RWPE2 (cell line): Measurements from ENCODE around the gene OXSR1.

Experiments used
- ATAC-seq: fragments of 200-7000 bp; cut with Tn5 transposase; 3 replicates; pipeline ENCODE4 v1.9.1; 2021; ENCODE audit warnings: low read depth
- DNase-seq: peaks from one replicate; pipeline ENCODE4 v3.0.0-alpha.2; 2020; ENCODE audit warnings: low spot score
- H3K27ac ChIP-seq: fragments of 450-650 bp; 2 replicates; pipeline ENCODE4 v1.5.1; 2017; ENCODE audit warnings: mild to moderate bottlenecking; ENCODE audit not compliant: poor library complexity, severe bottlenecking
- H3K27me3 ChIP-seq: fragments of 250-450 bp; sonication (Bioruptor Pico); 2 replicates; pipeline ENCODE4 v1.5.1; 2021; ENCODE audit warnings: mild to moderate bottlenecking, moderate library complexity; ENCODE audit not compliant: insufficient read depth, poor library complexity, severe bottlenecking
- H3K36me3 ChIP-seq: fragments of 250-450 bp; sonication (Bioruptor Pico); 2 replicates; pipeline ENCODE4 v1.5.1; 2020; ENCODE audit warnings: low read depth, mild to moderate bottlenecking, moderate library complexity
- H3K4me1 ChIP-seq: fragments of 250-450 bp; sonication (Bioruptor Pico); 2 replicates; pipeline ENCODE4 v1.5.1; 2021; ENCODE audit warnings: mild to moderate bottlenecking, moderate library complexity; ENCODE audit not compliant: insufficient read depth, poor library complexity, severe bottlenecking
- H3K4me3 ChIP-seq: fragments of 250-450 bp; sonication (Bioruptor Pico); 2 replicates; pipeline ENCODE4 v1.5.1; 2021; ENCODE audit warnings: mild to moderate bottlenecking, moderate library complexity; ENCODE audit not compliant: severe bottlenecking
- H3K9me3 ChIP-seq: fragments of 250-450 bp; sonication (Bioruptor Pico); 2 replicates; pipeline ENCODE4 v1.5.1; 2021; ENCODE audit warnings: mild to moderate bottlenecking, moderate library complexity; ENCODE audit not compliant: severe bottlenecking
- CTCF ChIP-seq: fragments of 450-650 bp; IDR thresholded peaks from one replicate; pipeline ENCODE4 v1.5.1; 2017; ENCODE audit warnings: mild to moderate bottlenecking, moderate library complexity; ENCODE audit not compliant: poor library complexity, severe bottlenecking

The OXSR1 gene

DNA sequence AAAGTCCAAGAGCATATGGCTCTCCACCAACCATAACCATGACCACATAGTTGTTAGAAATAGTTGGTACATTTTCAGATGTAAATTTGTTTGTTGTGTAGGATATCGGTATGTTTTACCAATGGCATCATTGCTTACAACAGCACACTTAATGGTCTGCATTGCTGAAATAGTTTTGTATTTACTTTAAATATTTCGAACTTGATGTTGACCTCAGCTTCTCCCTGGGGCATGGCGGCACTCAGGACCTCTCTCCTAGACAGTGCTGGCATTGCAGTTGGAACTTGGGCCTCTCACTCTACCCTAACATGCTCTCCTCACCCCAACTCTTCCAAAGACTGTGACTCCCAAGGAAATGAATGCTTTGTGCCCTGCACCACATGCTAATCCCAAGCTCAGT, 105.3 kb downstream of the OXSR1 start:
- Histone ChIP-seq H3K9me3 (no peaks in the 10 kb centered on the region), H3K4me3 (no peak overlapping the region), H3K27me3 (no peaks in the 10 kb centered on the region), H3K36me3 (no peaks in the 10 kb centered on the region), H3K27ac (no peak overlapping the region), H3K4me1 (no peaks in the 10 kb centered on the region)
- no peak for TF ChIP-seq CTCF
- ATAC-seq (no peak), DNase-seq (no peak)

DNA sequence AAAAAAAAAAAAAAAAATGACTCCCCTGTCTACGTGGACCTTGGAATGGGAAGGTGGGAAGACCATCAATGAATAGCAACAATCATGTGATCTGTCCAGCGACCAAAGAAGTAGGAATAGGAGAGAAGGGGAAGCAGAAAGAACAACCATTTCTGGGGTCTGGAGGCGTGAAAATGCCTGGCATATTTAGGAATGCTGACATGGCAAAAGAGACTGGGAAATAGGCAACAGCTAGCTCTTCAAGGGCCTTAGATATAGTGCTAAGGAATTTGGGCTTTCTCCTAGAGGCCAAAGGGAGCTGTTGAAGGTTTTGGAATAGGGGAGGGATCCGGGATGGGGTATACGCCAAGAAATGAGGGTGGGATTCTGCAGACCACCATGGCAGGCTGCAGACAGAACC, 106.2 kb downstream of the OXSR1 start:
- Histone ChIP-seq H3K4me3 (no peak overlapping the region), H3K4me1 (no peaks in the 10 kb centered on the region), H3K36me3 (no peaks in the 10 kb centered on the region), H3K9me3 (no peaks in the 10 kb centered on the region), H3K27me3 (no peaks in the 10 kb centered on the region), H3K27ac (no peak overlapping the region)
- no peak for TF ChIP-seq CTCF
- DNase-seq (no peak), ATAC-seq (no peak)

GRCh38 chr3:38274864-38275649, 109.7 kb downstream of the OXSR1 start:
- DNase-seq (no peak), ATAC-seq (no peak)
- no peak for TF ChIP-seq CTCF
- no peaks in the 10 kb centered on the region for H3K4me1 ChIP-seq
- H3K36me3 ChIP-seq = no peaks in the 10 kb centered on the region
- no peaks in the 10 kb centered on the region for H3K27me3 ChIP-seq
- no peaks in the 10 kb centered on the region for H3K9me3 ChIP-seq
- H3K27ac ChIP-seq = no peak overlapping the region
- no peak overlapping the region for H3K4me3 ChIP-seq

DNA sequence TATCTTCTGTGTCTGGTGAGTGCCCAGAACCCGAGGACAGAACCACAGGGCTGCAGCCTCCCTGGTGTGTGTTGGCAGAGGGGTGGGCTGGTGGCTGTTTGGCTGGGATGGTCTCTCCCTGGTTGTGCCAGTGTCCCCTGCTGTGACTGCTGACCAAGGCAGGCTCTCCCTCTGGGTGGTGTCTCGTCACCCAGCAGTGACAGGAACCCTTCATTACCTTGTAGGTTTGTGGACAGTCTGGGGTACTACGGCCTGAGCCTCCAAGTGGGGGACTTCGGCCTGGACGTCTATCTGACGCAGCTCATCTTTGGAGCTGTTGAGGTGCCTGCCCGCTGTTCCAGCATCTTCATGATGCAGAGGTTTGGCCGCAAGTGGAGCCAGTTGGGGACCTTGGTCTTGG, 110.3 kb downstream of the OXSR1 start:
- Histone ChIP-seq H3K4me1 (no peaks in the 10 kb centered on the region), H3K4me3 (no peak overlapping the region), H3K9me3 (no peaks in the 10 kb centered on the region), H3K36me3 (no peaks in the 10 kb centered on the region), H3K27ac (no peak overlapping the region), H3K27me3 (no peaks in the 10 kb centered on the region)
- no peak for TF ChIP-seq CTCF
- no peak for DNase-seq
- no peak for ATAC-seq
